Activated naive CD8-positive, alpha-beta T cell treated with anti-CD3 and anti-CD28 coated beads, Interleukin-2, amount 50 U/mL, for 24 hours (primary cell): ENCODE results near the gene OR1L6.

Experiments
- ATAC-seq: fragments of 150-1000 bp; cut with Tn5 transposase; one replicate; pipeline ENCODE4 v1.10.0; 2021
- DNase-seq: peaks from one replicate; pipeline ENCODE4 v3.0.0; 2021
- H3K27ac Mint-ChIP-seq: one replicate; pipeline ENCODE4 v1.8.0; 2021; ENCODE audit warnings: mild to moderate bottlenecking, mixed read lengths
- H3K27me3 Mint-ChIP-seq: one replicate; pipeline ENCODE4 v1.8.0; 2021; ENCODE audit warnings: mixed read lengths
- H3K36me3 Mint-ChIP-seq: one replicate; pipeline ENCODE4 v1.8.0; 2021; ENCODE audit warnings: low read depth, mixed read lengths
- H3K4me1 Mint-ChIP-seq: one replicate; pipeline ENCODE4 v1.8.0; 2021; ENCODE audit warnings: mixed read lengths
- H3K4me3 Mint-ChIP-seq: one replicate; pipeline ENCODE4 v1.8.0; 2021; ENCODE audit warnings: mild to moderate bottlenecking, moderate library complexity, mixed read lengths
- H3K9me3 Mint-ChIP-seq: one replicate; pipeline ENCODE4 v1.8.0; 2021; ENCODE audit warnings: mixed read lengths

OR1L6 gene, protein sequence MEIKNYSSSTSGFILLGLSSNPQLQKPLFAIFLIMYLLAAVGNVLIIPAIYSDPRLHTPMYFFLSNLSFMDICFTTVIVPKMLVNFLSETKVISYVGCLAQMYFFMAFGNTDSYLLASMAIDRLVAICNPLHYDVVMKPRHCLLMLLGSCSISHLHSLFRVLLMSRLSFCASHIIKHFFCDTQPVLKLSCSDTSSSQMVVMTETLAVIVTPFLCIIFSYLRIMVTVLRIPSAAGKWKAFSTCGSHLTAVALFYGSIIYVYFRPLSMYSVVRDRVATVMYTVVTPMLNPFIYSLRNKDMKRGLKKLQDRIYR

DNA sequence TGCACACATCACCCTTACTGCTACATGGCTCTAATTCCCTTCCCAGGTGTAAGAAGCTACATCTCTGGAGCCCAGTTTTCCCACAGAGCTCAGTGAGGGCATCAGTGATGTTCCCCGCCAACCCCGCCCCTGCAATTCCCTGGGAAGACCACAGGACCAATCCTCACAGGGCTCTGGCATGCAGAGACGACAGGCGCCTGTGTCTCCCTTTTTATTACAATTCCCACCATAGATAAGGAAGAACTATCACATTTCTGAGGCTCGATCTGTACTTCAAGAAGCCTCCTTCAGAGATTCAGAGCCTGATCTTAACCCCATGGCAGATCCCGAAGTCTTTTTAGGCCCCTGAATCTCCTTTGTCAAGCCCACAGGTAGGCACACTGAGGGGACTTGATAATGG lies at the start of gene OR1L6:
Gene OR1L6, plus strand, starts transcription at position 301 of the 400 bp plus-strand sequence. CDS start 7,545 bp downstream, outside the sequence.
- Mint-ChIP-seq H3K27ac (no peak within 1 kb of the TSS), H3K4me3 (no peak within 1 kb of the TSS), H3K4me1 (no peaks in the 10 kb centered on the region), H3K9me3 (peaks cover 19% of the 10 kb centered on the region), H3K27me3 (no peaks in the 10 kb centered on the region), H3K36me3 (peaks cover 2% of the 10 kb centered on the region)
- DNase-seq (no peak), ATAC-seq (no peak)

DNA sequence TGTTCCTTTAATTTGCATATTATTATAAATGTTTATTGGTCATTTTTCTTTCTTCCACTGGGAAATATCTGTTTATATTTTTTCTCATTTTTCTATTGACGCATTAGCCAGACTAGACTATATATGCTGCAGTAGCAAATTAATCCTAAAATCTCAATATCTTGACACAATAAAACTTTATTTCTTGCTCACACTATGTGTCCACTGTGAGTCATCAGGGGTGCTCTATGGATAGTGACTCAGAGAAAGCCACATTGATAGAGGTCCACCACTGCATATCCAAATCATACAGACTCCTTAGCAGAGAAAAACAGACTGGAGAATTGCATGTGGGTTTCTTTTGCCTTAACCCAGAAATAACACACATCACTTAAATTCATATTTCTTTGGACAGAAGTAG lies 46.4 kb upstream of the OR1L6 start:
- ATAC-seq (no peak), DNase-seq (no peak)
- peaks cover 20% of the 10 kb centered on the region for H3K9me3 Mint-ChIP-seq
- no peak overlapping the region for H3K27ac Mint-ChIP-seq
- peaks cover 2% of the 10 kb centered on the region for H3K27me3 Mint-ChIP-seq
- H3K4me3 Mint-ChIP-seq = no peak overlapping the region
- no peaks in the 10 kb centered on the region for H3K36me3 Mint-ChIP-seq
- H3K4me1 Mint-ChIP-seq = no peaks in the 10 kb centered on the region

DNA sequence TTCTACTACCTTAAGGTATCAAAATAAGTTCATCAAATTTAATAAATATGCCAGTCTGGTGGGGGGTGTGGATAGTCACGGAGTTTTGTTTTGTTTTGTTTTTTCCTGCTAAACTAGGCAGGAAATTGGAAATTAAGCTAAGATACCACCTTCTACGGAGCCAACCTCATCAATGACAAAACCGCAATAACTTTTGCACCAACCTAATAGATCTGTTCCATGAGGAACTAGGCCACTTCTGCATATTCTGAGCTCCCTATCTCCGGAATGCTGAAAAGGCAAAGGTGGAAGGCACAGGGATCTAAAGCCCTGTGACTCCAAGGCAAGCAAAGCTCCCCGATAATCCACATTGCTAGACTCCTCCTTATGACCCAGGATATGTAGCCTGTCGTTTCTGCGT lies 24.1 kb upstream of the OR1L6 start:
- DNase-seq = no peak
- H3K27ac Mint-ChIP-seq = no peak overlapping the region
- H3K9me3 Mint-ChIP-seq = peaks cover 33% of the 10 kb centered on the region

DNA sequence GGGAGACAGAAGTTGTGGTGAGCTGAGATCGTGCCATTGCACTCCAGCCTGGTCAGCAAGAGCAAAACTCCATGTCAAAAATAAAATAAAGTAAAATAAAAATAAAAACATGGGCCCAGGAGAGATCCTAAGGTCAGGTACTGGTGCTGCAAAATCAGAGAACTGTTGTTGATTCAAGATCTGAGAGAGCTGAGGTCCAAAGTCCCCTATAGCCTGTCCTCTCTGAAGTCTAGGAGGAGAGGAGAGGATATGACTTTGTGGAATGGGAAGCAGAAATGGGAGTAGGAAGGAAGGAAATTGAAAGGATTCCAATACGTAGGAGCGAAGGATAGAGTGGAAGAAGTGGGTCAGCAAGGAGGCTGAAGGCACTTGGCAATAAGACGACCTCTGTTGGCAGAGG lies 22.9 kb upstream of the OR1L6 start:
- H3K4me1 Mint-ChIP-seq = no peaks in the 10 kb centered on the region
- no peak overlapping the region for H3K27ac Mint-ChIP-seq
- DNase-seq (no peak), ATAC-seq (no peak)
- peaks cover 42% of the 10 kb centered on the region for H3K9me3 Mint-ChIP-seq
- H3K36me3 Mint-ChIP-seq = peaks cover 2% of the 10 kb centered on the region
- no peaks in the 10 kb centered on the region for H3K27me3 Mint-ChIP-seq
- no peak overlapping the region for H3K4me3 Mint-ChIP-seq

More for the DNA sequence above, 24.1 kb upstream of the OR1L6 start:
- Mint-ChIP-seq H3K27me3 (no peaks in the 10 kb centered on the region), H3K4me3 (no peak overlapping the region), H3K4me1 (no peaks in the 10 kb centered on the region), H3K36me3 (no peaks in the 10 kb centered on the region)
- no peak for ATAC-seq

DNA sequence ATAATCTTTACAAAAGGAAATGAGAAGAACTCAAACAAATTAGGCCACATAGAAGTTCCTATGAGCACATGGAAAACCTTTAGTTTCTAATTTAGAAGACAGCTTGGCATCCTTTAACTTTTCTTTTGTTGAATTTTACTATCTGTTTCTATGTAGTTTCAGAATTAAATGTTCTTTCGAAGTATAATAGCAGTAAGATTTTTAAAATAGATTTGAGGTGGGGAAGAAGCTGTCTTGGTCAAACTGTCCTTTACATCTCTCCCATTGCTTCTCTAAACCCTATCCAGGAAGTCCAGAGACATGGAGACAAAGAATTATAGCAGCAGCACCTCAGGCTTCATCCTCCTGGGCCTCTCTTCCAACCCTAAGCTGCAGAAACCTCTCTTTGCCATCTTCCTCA lies 18.4 kb upstream of the OR1L6 start, which contains the start of gene OR1L4:
Gene OR1L4, plus strand, starts transcription at position 301 of the 400 bp plus-strand sequence. Its CDS starts 0 bp downstream, at position 301.
- Mint-ChIP-seq H3K27me3 (no peaks in the 10 kb centered on the region), H3K4me3 (no peak within 1 kb of the TSS), H3K27ac (no peak within 1 kb of the TSS), H3K36me3 (peaks cover 4% of the 10 kb centered on the region), H3K4me1 (no peaks in the 10 kb centered on the region), H3K9me3 (peaks cover 50% of the 10 kb centered on the region)
- DNase-seq = no peak
- no peak for ATAC-seq

DNA sequence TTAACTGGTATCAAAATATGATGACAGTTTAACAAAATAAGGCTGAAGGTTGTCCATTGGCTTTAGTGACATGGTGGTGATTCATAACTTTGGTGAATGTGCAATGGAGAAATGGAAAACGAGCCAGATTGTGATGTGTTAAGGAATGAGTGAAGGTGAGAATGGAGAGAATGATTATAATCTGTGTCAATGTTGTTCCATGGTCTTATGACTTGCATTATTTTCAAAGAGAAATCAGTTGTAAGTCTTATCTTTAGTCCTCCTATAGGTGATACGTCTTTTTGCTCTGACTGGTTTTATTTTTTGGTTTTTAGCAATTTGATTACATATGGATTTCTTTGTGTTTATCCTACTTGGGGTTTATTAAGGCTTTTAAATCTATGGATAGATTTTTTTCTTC lies 12.7 kb downstream of the OR1L6 start:
- Mint-ChIP-seq H3K27ac (no peak overlapping the region), H3K27me3 (peaks cover 5% of the 10 kb centered on the region)
- ATAC-seq = no peak

DNA sequence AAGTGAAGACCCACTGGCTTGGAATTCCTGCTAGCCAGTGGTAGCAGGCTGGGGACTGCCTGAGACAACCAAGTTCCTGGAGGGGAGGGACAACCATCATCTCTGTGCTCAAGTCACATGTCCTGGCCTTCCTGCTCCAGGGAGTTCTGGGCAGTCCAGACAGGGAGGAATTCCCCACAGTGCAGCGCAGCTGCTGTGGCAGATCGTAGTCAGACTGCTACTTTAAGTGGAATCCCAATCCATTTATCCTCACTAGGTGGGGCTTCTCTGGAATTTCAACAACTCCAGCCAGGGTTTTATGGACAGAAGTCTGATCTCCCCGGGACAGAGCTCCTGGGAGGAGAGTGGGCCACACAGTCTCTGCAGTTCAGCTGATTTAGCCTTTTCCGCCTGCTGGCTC lies 25.7 kb downstream of the OR1L6 start:
- ATAC-seq = no peak
- Mint-ChIP-seq H3K27ac (no peak overlapping the region), H3K9me3 (peaks cover 49% of the 10 kb centered on the region)

More for the DNA sequence above, 12.7 kb downstream of the OR1L6 start:
- no peak overlapping the region for H3K4me3 Mint-ChIP-seq
- H3K9me3 Mint-ChIP-seq = peaks cover 43% of the 10 kb centered on the region
- no peaks in the 10 kb centered on the region for H3K4me1 Mint-ChIP-seq
- no peak for DNase-seq
- peaks cover 2% of the 10 kb centered on the region for H3K36me3 Mint-ChIP-seq

DNA sequence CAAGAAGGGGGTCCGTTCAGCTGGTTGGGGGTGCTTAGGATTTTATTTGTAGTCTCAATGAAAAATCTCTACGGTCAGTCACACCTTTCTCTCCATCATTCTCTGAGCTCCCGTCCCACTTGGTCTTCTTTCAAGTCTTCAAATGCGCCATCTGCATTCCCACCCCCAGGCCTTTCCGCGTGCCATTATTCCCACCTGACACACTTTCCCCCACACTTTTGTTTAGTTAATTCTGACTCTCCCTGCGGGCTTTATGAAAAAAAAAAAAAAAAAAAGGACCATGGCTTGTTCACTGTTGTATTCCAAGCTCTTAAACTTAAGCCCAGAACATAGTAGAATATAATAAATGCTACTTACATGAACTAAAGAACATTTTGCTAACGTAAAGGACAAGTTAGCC lies 34.9 kb downstream of the OR1L6 start:
- Mint-ChIP-seq H3K4me3 (no peak overlapping the region), H3K4me1 (no peaks in the 10 kb centered on the region), H3K9me3 (peaks cover 13% of the 10 kb centered on the region), H3K27me3 (peaks cover 2% of the 10 kb centered on the region), H3K27ac (no peak overlapping the region), H3K36me3 (peaks cover 1% of the 10 kb centered on the region)
- no peak for ATAC-seq
- DNase-seq = no peak

More for the DNA sequence above, 25.7 kb downstream of the OR1L6 start:
- H3K4me1 Mint-ChIP-seq = no peaks in the 10 kb centered on the region
- DNase-seq = no peak
- H3K36me3 Mint-ChIP-seq = peaks cover 6% of the 10 kb centered on the region
- H3K4me3 Mint-ChIP-seq = no peak overlapping the region
- peaks cover 2% of the 10 kb centered on the region for H3K27me3 Mint-ChIP-seq

DNA sequence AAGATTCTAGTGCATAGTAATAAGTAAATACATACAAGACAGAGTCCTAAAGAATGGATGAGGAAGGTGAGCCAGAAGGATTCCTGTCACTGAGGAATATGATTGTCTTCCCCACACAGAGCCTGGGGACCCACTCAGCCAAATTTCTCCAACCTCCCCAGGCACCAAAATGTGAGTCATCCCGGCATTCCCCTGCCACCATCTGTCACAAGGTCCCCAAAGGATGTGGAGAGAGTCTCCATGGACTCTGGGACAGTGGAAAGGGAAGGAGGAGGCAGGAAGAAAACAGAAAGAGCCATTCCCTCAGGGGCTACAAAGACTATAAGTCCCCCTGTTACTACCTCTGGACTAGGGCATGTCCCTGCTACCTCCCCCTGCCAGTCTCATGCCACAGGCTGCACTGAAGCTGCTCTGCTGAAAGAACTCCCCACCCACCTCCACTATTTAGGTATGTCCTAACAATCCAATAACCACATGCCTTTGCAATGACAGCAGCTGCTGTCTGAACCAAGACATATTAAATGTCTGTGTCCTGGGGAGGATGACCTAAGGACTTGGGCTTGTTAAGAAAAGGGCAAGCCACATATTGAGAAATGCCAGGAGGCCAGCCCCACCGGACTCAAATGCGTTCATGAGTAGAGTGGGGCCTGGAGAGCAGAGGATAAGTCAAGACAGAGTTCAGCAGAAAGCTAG lies 36.0 kb downstream of the OR1L6 start:
- Mint-ChIP-seq H3K4me1 (no peaks in the 10 kb centered on the region), H3K27ac (no peak overlapping the region)
- no peak for DNase-seq

DNA sequence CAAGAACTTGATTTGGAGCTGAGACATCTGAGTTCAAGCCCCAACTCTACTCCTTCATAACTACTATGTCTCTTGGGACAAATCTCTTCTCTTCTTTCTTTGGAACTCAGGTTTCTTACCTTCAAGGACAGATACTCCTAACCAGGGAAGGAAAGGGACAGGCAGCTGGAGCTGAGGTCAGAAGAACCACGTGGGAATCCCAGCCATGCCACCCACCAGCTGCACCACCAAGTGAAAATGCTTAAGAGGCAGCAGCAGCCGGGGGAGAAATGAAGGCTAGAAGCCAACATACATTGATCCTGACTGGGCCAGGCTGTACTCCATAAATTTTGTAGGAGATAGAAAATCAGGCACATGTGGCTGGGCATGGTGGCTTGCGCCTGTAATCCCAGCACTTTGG lies 37.1 kb downstream of the OR1L6 start:
- Mint-ChIP-seq H3K27ac (no peak overlapping the region), H3K36me3 (no peaks in the 10 kb centered on the region), H3K27me3 (no peaks in the 10 kb centered on the region), H3K4me1 (no peaks in the 10 kb centered on the region), H3K4me3 (no peak overlapping the region), H3K9me3 (no peaks in the 10 kb centered on the region)
- no peak for DNase-seq
- no peak for ATAC-seq

More for the DNA sequence above, 36.0 kb downstream of the OR1L6 start:
- Mint-ChIP-seq H3K27me3 (peaks cover 2% of the 10 kb centered on the region), H3K9me3 (peaks cover 7% of the 10 kb centered on the region), H3K4me3 (no peak overlapping the region), H3K36me3 (peaks cover 1% of the 10 kb centered on the region)
- ATAC-seq = no peak

DNA sequence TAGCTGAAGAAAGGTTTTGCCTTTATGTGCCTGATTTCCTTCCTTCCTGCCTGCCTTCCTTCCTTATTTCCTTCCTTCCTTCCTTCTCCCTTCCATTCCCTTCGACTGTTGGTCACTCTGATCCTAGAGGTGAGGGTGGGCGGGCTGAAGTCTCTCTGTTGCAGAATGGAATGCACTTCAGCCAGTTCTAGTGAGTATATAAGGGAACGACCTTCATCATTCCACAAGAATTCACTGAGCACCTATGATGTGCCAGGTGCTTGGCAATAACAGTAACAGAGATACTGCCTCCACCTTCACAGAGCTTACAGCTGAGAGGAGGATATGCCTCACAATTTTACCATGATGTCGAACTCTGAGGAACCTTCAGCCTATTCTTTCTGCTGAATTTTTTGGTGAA lies 37.9 kb downstream of the OR1L6 start:
- H3K27ac Mint-ChIP-seq = no peak overlapping the region
- ATAC-seq (no peak), DNase-seq (no peak)
- no peak overlapping the region for H3K4me3 Mint-ChIP-seq
- H3K4me1 Mint-ChIP-seq = no peaks in the 10 kb centered on the region
- no peaks in the 10 kb centered on the region for H3K27me3 Mint-ChIP-seq
- no peaks in the 10 kb centered on the region for H3K36me3 Mint-ChIP-seq
- no peaks in the 10 kb centered on the region for H3K9me3 Mint-ChIP-seq

DNA sequence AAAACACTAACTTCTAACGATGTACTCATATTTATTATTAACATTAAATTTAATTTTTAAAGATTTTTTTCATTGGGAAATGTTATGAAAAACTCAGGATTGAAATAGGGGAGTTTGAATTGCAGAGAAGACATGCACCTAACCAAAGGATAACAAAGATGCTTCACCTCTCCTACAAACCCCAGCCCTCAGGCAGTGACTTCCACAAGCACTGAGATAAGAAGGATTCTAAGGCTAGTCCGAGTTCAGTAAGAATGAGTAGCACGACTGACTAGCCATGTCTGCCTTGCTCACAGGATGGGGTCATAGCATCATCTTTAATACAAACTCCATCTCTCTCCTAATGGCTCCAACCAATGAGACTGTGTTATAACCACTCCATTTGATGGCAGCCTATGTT lies 39.6 kb downstream of the OR1L6 start:
- no peak for ATAC-seq
- no peak for DNase-seq
- no peaks in the 10 kb centered on the region for H3K27me3 Mint-ChIP-seq
- no peaks in the 10 kb centered on the region for H3K36me3 Mint-ChIP-seq
- H3K9me3 Mint-ChIP-seq = no peaks in the 10 kb centered on the region
- no peak overlapping the region for H3K27ac Mint-ChIP-seq
- H3K4me3 Mint-ChIP-seq = no peak overlapping the region
- H3K4me1 Mint-ChIP-seq = no peaks in the 10 kb centered on the region

DNA sequence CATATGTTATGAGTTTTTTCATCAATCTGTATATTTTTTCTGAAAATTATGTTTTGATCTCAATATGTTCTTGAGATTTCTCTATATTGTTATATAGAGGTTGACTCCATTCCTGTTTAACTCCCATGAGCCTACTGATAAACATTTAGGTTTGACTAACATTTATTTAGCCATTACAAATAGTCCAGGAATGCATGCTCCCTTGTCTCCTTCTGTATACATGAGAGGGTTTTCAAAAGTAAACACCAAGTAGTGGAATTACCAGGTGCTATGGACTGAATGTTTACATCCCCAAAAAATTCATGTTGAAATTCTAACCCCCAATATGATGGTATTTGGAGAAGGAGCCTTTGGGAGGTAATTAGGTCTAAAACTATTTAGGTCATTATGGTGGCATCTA lies 43.2 kb downstream of the OR1L6 start:
- Mint-ChIP-seq H3K27me3 (no peaks in the 10 kb centered on the region), H3K9me3 (no peaks in the 10 kb centered on the region), H3K36me3 (no peaks in the 10 kb centered on the region), H3K27ac (no peak overlapping the region), H3K4me3 (no peak overlapping the region), H3K4me1 (no peaks in the 10 kb centered on the region)
- ATAC-seq = no peak
- no peak for DNase-seq

DNA sequence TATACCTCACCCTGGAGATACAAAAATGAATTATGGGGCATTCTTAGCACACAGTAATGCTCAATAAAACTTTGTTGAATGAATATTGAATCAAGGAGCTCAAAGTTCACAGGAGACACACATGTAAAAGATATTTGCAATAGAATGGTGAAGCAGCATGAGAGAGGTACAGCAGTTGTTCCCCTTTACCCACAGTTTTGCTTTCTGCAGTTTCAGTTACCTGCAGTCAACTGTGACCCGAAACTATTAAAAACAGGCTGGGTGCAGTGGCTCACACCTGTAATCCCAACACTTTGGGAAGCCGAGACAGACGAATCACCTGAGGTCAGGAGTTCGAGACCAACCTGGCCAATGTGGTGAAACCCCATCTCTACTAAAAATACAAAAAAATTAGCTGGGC lies 44.2 kb downstream of the OR1L6 start:
- H3K4me1 Mint-ChIP-seq = no peaks in the 10 kb centered on the region
- H3K27me3 Mint-ChIP-seq = no peaks in the 10 kb centered on the region
- H3K9me3 Mint-ChIP-seq = no peaks in the 10 kb centered on the region
- ATAC-seq (no peak), DNase-seq (no peak)
- no peaks in the 10 kb centered on the region for H3K36me3 Mint-ChIP-seq
- no peak overlapping the region for H3K4me3 Mint-ChIP-seq
- no peak overlapping the region for H3K27ac Mint-ChIP-seq

DNA sequence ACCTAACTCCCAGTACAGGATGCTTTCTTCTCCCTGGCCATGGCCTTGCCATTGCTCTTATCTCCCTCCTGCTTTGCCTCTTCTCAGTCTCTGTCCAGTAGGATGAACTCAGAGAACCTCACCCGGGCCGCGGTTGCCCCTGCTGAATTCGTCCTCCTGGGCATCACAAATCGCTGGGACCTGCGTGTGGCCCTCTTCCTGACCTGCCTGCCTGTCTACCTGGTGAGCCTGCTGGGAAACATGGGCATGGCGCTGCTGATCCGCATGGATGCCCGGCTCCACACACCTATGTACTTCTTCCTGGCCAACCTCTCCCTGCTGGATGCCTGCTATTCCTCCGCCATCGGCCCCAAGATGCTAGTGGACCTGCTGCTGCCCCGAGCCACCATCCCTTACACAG lies 46.7 kb downstream of the OR1L6 start, which contains the start of gene OR5C1:
Gene OR5C1, plus strand, starts transcription at position 103 of the 400 bp plus-strand sequence. Its CDS starts 0 bp downstream, at position 103.
- Mint-ChIP-seq H3K27me3 (no peaks in the 10 kb centered on the region), H3K9me3 (no peaks in the 10 kb centered on the region), H3K4me1 (no peaks in the 10 kb centered on the region), H3K4me3 (no peak within 1 kb of the TSS), H3K27ac (no peak within 1 kb of the TSS), H3K36me3 (no peaks in the 10 kb centered on the region)
- ATAC-seq (no peak), DNase-seq (no peak)
